Superior temporal gyrus (tissue), 1 donor: Measurements from ENCODE around the gene KIF1A.

ENCODE experiments used
- DNase-seq: peaks from one replicate; pipeline ENCODE4 v3.0.0-alpha.2; 2016; ENCODE audit errors: extremely low spot score

The KIF1A gene

GRCh38 chr2:240820607-240821428 lies 799 bp upstream of the KIF1A start:
- no peak for DNase-seq

GRCh38 chr2:240819126-240819857 lies 727 bp downstream of the KIF1A start:
- no peak for DNase-seq

- DNase-seq: peak; percentile 55
Measured at GRCh38 chr2:240818293-240819125, 1.5 kb downstream of the KIF1A start.

- DNase-seq: no peak
Measured at GRCh38 chr2:240817496-240818292, 2.3 kb downstream of the KIF1A start.

GRCh38 chr2:240816584-240817495 lies 3.2 kb downstream of the KIF1A start:
- no peak for DNase-seq

DNA sequence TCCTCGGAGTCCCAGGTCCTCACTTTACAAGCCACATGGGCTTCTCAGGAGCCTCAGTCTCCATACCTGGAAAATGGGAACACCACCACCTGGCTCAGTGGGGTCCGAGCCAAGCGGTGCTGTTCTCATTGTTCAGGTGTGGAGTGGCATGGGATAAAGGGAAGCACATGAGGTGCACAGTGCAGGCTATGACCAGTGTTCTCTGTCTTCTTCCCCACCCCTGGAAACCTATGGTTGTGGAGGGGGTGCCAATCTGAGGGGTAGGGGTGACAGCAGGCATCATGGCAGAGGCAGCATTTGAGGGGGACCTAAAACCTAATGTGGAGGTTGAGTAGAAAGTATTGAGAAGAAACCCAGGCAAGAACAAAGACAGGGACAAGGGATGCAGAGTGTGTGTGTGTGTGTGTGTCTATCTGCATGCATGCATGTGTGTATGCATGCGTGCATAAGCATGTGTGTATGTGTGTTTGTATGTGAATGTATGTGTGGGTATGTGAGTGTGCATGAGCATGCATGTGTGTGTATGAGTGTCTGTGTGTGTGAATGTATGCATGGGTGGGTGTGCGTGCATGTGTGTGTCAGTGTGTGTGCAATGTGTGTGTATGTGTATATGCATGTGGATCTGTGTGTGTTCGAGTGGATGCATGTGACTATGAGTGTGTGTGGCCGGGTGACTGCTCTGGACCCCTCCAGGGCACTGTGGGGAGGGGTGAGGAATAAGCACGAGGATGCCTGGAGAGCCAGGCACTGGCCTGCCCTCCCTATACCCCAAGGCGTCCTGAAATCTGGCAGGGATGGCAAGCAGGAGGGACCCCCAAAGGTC lies 4.0 kb downstream of the KIF1A start:
- DNase-seq: no peak

- DNase-seq: no peak
Measured at GRCh38 chr2:240814946-240815760, 4.9 kb downstream of the KIF1A start.

GRCh38 chr2:240814280-240814679 lies 5.7 kb downstream of the KIF1A start:
- no peak for DNase-seq

GRCh38 chr2:240813231-240813921 lies 6.6 kb downstream of the KIF1A start:
- DNase-seq: no peak

DNA sequence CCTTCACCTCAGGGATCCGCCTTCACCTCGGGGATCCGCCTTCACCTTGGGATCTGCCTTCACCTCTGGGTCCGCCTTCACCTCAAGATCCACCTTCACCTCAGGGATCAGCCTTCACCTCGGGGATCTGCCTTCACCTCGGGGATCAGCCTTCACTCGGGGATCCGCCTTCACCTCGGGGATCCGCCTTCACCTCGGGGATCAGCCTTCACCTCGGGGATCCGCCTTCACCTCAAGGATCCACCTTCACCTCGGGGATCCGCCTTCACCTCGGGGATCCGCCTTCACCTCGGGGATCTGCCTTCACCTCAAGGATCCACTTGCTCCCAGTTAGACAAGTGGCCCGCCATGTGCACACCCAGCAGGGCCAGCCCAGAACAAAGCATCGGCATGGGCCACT lies 7.3 kb downstream of the KIF1A start:
- DNase-seq: no peak

- no peak for DNase-seq
Measured at GRCh38 chr2:240812301-240812680, 7.7 kb downstream of the KIF1A start.

DNA sequence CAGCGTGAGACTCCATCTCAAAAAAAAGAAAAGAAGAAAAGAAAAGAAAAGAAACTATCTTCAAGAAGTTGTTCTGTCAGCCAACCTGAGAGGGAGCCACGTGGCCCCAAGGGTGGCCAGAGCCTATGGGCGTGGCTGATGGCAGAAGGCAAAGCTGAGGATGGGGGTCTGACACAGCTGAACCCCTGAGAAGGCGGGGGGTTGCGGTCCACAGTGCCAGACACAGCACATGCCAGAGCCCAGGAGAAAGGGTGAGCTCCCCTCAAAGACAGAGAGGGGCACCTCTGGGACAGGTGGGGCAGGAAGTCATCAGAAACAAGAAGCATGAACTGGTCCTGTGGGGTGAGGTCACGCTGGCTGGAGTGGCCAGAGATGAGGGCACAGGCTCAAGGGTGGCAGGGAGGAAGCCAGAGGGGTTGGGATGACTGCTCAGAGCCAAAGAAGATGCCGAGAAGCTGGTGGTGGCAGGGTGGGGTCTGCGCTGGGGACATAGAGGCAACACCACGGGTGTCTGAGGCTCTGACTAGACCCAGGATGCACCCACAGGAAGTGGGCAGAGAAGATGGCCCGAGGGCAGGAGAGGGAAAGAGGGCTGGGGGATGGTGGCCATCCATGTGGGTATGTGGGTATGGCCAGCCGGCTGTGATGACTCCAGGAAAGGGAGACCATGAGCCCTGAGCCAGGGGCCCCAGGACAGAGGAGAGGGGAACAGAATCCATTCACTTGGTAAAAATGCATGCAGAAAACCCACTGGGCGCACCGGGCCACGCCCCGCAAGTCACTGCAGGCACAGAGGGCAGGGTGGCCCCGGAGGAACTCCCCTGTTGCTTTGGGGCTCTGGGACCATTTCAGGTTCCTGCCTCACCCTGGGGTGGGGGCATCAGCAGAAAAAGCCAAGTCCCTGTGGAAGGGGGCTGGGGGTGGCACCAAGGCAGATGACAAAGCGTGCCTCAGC lies 8.4 kb downstream of the KIF1A start:
- DNase-seq: no peak

DNA sequence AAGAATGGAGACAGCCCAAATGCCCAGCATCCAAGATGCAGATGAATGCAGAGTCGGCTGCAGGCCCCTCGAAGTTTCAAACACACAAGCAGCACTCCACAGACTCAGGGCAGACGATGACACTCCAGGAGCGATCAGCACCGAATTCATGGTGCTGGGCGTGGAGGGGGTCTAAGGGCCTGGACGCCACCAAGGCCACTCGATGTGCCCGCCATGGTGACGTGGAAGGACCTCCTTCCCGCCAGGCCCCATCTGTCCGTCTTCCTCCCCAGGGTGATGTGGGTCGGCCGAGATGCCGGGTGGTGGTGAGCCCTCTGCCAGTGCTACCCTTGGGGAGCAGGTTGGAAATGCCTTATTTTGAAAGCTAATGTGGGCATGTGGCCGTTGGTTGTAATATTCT lies 9.4 kb downstream of the KIF1A start:
- no peak for DNase-seq

- no peak for DNase-seq
Measured at GRCh38 chr2:240810199-240810598, 9.8 kb downstream of the KIF1A start.

GRCh38 chr2:240809276-240809675 lies 10.7 kb downstream of the KIF1A start:
- DNase-seq: no peak

DNA sequence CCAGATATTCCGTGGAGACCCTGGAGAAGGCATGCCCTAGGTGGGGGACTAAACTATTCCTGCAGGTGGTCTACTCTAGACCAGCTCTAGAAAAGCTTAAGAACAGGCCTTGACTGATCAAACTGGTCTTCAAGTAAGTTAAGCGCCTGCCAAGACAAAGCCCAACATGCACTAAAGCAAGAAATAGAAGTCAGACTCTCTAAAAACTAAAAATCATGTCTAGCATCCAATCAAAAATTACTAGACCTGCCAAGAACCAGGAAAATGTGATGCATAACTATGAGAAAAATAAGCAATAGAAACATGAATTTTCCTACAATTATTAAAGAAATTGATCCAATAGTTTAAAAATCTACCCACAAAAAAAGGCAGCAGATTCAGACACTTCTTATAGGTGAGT lies 13.6 kb downstream of the KIF1A start:
- DNase-seq: no peak

DNA sequence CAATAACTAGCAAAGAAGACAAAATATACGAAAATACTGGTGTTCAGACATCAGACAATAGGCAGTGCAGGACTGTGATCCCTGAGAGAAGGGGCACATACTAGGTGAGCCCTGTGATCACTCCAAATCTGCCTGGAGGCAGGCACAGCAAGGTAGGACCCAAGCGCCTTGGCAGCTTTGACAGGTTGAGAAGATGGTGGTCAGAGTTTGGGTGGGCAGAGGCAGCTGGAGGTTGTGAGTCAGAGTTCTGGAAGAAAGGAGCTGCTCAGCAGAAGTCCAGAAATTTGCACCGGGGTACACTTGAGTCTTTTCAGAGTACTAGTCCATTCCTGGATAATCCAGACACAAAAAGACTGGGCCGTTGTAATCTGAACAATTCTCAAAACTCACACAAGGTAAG lies 14.0 kb downstream of the KIF1A start:
- no peak for DNase-seq
